Activated CD4-positive, alpha-beta T cell treated with anti-CD3 and anti-CD28 coated beads, Interleukin-2, amount 10 ng/mL, durations not matched to agents 7 days and 5 days (primary cell): Measurements from ENCODE around the gene CACNA1A. TPM values are rescaled to one million over a fixed set of nuclear protein-coding genes. Genes with fewer than 3 reads are reported as not detected.

ENCODE experiments used
- CTCF ChIA-PET: fragments of 350-600 bp; sonication (Branson Sonifier 250); formaldehyde crosslinking; loops from one replicate; lab custom pipeline; 2021; ENCODE audit warnings: antibody characterized with exemption; lab: Charles Lee
- POLR2A ChIA-PET: fragments of 350-600 bp; sonication (Branson Sonifier 250); formaldehyde crosslinking; loops from one replicate; lab custom pipeline; 2021; ENCODE audit warnings: antibody characterized with exemption; lab: Charles Lee
- DNase-seq: peaks from one replicate; pipeline ENCODE4 v3.0.0-alpha.2; 2020
- H3K27ac Mint-ChIP-seq: one replicate; pipeline ENCODE4 v1.8.0; 2021; ENCODE audit warnings: mild to moderate bottlenecking, moderate library complexity, mixed read lengths
- H3K27me3 Mint-ChIP-seq: one replicate; pipeline ENCODE4 v1.8.0; 2021; ENCODE audit warnings: mixed read lengths
- H3K36me3 Mint-ChIP-seq: one replicate; pipeline ENCODE4 v1.8.0; 2021; ENCODE audit warnings: low read depth, mixed read lengths
- H3K4me1 Mint-ChIP-seq: one replicate; pipeline ENCODE4 v1.8.0; 2021; ENCODE audit warnings: mixed read lengths
- H3K4me3 Mint-ChIP-seq: one replicate; pipeline ENCODE4 v1.8.0; 2021; ENCODE audit warnings: mild to moderate bottlenecking, moderate library complexity, mixed read lengths
- H3K9me3 Mint-ChIP-seq: one replicate; pipeline ENCODE4 v1.8.0; 2021; ENCODE audit warnings: mixed read lengths
- total RNA-seq, 2 experiments: library from RNA; stranded (reverse); gene quantifications; one replicate each; pipeline ENCODE4 v1.2.3, GENCODE V29; 2021

Gene CACNA1A
- total RNA-seq, 2 experiments from 2014 or later, result 0.82 to 1.3 TPM

DNA sequence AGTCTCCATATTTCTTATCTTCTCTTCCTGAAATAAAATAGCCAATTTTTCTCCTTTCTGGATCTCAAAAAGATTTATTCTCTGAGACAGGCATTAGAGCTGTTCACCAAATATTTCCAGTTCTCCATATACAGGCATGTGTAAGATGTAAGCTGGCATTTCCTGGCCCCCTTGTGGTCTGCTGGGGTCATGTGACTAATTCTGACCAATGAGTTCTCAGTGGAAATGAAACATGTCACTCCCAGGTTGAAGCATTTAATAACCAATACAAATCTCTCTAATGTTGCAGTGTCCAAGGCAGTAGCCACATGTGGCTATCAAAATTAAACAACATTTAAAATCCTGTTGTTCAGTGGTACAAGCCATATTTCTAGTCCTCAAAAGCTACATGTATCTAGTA, 14.8 kb upstream of the CACNA1A start:
- no peak for DNase-seq
- Mint-ChIP-seq H3K9me3 (peaks cover 31% of the 10 kb centered on the region), H3K27me3 (peaks cover 7% of the 10 kb centered on the region), H3K4me1 (no peaks in the 10 kb centered on the region), H3K36me3 (no peaks in the 10 kb centered on the region), H3K27ac (no peak overlapping the region), H3K4me3 (no peak overlapping the region)
- POLR2A ChIA-PET, result no interaction called here
- CTCF ChIA-PET, result no interaction called here

DNA sequence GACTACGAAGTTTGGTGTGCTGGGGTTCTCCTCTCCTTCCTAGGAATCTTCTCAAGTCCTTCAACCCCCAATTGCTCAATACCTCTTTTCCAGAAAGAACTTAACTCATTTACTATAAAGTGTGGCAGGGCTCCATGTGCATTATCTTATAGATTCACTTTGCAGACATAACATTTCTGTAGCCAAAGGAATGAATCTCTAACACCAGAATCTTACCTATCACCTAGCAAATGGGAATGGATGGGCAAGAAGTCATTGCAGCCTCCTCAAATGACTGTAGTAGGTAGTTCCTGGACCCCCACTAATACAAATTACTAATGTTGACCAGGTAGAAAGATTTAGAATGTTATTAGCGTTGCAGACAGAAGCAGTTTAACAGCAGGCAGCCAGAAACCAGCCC, 5.7 kb upstream of the CACNA1A start:
- H3K4me3 Mint-ChIP-seq, result no peak overlapping the region
- no peak overlapping the region for H3K27ac Mint-ChIP-seq
- ChIA-PET POLR2A (no interaction called here), CTCF (no interaction called here)
- H3K9me3 Mint-ChIP-seq, result no peaks in the 10 kb centered on the region
- DNase-seq, result no peak
- H3K4me1 Mint-ChIP-seq, result no peaks in the 10 kb centered on the region
- H3K36me3 Mint-ChIP-seq, result no peaks in the 10 kb centered on the region
- peaks cover 27% of the 10 kb centered on the region for H3K27me3 Mint-ChIP-seq

- Mint-ChIP-seq H3K36me3 (no peaks in the 10 kb centered on the region), H3K4me1 (no peaks in the 10 kb centered on the region), H3K27ac (no peak overlapping the region), H3K9me3 (no peaks in the 10 kb centered on the region), H3K27me3 (peaks cover 55% of the 10 kb centered on the region), H3K4me3 (no peak overlapping the region)
- DNase-seq, result no peak
- POLR2A ChIA-PET, result no interaction called here
- CTCF ChIA-PET, result interaction anchor here (0.7 kb wide), 1 partner anchor 253 kb away, joined by 4 read pairs; no protein-coding TSS in a partner anchor
Measured at GRCh38 chr19:13507053-13507611, 853 bp upstream of the CACNA1A start.

- H3K4me1 Mint-ChIP-seq, result no peaks in the 10 kb centered on the region
- no peak overlapping the region for H3K27ac Mint-ChIP-seq
- H3K9me3 Mint-ChIP-seq, result no peaks in the 10 kb centered on the region
- H3K27me3 Mint-ChIP-seq, result peaks cover 55% of the 10 kb centered on the region
- no peaks in the 10 kb centered on the region for H3K36me3 Mint-ChIP-seq
- CTCF ChIA-PET, result interaction anchor here (0.6 kb wide), 1 partner anchor 1442 kb away, joined by 4 read pairs; no protein-coding TSS in a partner anchor
- POLR2A ChIA-PET, result no interaction called here
- no peak for DNase-seq
- H3K4me3 Mint-ChIP-seq, result no peak overlapping the region
Measured at GRCh38 chr19:13505761-13506470, 363 bp downstream of the CACNA1A start.

DNA sequence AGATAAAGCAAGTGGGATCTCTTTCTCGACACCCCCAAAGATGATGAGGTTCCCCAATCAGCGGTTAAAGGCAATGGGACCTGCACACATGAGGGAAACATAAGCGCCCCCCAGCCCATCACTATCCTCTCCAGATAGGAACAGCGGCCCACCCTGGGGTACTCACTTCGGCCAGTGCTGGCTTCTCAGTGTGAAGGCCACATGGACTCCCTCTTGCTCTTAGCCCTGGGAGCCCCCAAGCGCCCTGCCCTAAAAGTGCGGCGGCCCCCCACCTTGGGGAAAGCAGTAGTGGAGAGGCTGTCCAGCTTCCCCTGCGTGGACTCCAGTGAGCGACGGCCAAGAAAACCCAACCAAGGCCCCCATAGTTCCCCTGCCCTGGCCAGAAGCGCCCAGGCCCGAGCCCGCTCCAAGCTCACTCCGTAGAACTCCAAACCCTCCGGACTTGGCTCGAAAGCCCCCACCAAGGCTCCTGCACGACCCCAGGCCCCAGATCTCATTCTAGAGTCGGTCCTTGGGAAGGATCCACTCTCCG, 1.0 kb downstream of the CACNA1A start:
- no peaks in the 10 kb centered on the region for H3K9me3 Mint-ChIP-seq
- H3K4me3 Mint-ChIP-seq, result no peak overlapping the region
- H3K27me3 Mint-ChIP-seq, result peaks cover 55% of the 10 kb centered on the region

DNA sequence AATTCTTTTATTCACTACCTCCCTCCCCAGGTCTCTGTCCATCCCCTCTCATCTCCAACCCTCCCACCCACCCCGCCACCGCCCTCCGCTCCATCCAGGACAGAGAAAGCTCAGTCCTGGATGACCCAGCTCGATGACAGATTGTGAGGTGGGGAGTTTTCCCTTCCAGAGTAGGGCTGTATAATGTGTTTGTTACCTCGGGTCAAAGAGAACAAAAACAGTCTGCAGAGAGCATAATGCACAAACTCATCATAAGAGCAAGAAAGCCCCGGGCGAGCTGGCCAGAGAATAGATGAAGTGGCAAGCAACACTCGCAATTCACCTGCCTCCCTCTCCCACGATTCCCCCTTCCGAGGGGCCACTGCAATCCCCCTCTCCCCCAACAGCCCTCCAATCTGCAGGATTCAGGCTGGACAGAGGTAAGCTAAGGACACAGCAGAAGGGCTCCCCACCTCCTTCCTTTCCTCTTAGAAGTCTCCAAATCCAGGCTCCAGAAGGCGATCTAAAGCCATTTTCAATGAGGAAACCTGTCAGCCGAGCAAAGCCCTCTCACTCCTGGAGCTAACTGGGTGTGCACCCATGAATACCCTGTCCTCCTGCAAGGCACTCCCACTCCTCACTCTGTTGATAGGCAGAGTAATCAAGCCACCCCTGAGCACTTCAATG, 2.6 kb downstream of the CACNA1A start:
- Mint-ChIP-seq H3K27ac (peak overlapping the region; percentile 54), H3K4me3 (no peak overlapping the region), H3K4me1 (no peaks in the 10 kb centered on the region), H3K9me3 (no peaks in the 10 kb centered on the region), H3K27me3 (peaks cover 44% of the 10 kb centered on the region), H3K36me3 (no peaks in the 10 kb centered on the region)
- CTCF ChIA-PET, result no interaction called here
- DNase-seq, result no peak
- POLR2A ChIA-PET, result no interaction called here

More for the DNA sequence above, 1.0 kb downstream of the CACNA1A start:
- Mint-ChIP-seq H3K4me1 (no peaks in the 10 kb centered on the region), H3K36me3 (no peaks in the 10 kb centered on the region), H3K27ac (no peak overlapping the region)
- DNase-seq, result no peak
- CTCF ChIA-PET, result no interaction called here
- POLR2A ChIA-PET, result no interaction called here

- H3K27ac Mint-ChIP-seq, result no peak overlapping the region
- H3K4me3 Mint-ChIP-seq, result no peak overlapping the region
- H3K27me3 Mint-ChIP-seq, result peaks cover 31% of the 10 kb centered on the region
- no peak for DNase-seq
- no peaks in the 10 kb centered on the region for H3K4me1 Mint-ChIP-seq
- no peaks in the 10 kb centered on the region for H3K9me3 Mint-ChIP-seq
- CTCF ChIA-PET, result no interaction called here
- no peaks in the 10 kb centered on the region for H3K36me3 Mint-ChIP-seq
- POLR2A ChIA-PET, result no interaction called here
Measured at GRCh38 chr19:13502231-13502630, 4.0 kb downstream of the CACNA1A start.

- peaks cover 19% of the 10 kb centered on the region for H3K27me3 Mint-ChIP-seq
- no peaks in the 10 kb centered on the region for H3K9me3 Mint-ChIP-seq
- no peak overlapping the region for H3K27ac Mint-ChIP-seq
- H3K36me3 Mint-ChIP-seq, result no peaks in the 10 kb centered on the region
- no peak for DNase-seq
- ChIA-PET POLR2A (no interaction called here), CTCF (no interaction called here)
- H3K4me3 Mint-ChIP-seq, result no peak overlapping the region
- no peaks in the 10 kb centered on the region for H3K4me1 Mint-ChIP-seq
Measured at GRCh38 chr19:13499692-13500091, 6.6 kb downstream of the CACNA1A start.

- no peaks in the 10 kb centered on the region for H3K4me1 Mint-ChIP-seq
- H3K36me3 Mint-ChIP-seq, result no peaks in the 10 kb centered on the region
- no peak for DNase-seq
- H3K27ac Mint-ChIP-seq, result no peak overlapping the region
- no peaks in the 10 kb centered on the region for H3K27me3 Mint-ChIP-seq
- ChIA-PET CTCF (no interaction called here), POLR2A (no interaction called here)
- no peaks in the 10 kb centered on the region for H3K9me3 Mint-ChIP-seq
- H3K4me3 Mint-ChIP-seq, result no peak overlapping the region
Measured at GRCh38 chr19:13493516-13494310, 12.6 kb downstream of the CACNA1A start.

- no peaks in the 10 kb centered on the region for H3K27me3 Mint-ChIP-seq
- DNase-seq, result no peak
- no peaks in the 10 kb centered on the region for H3K4me1 Mint-ChIP-seq
- no peak overlapping the region for H3K27ac Mint-ChIP-seq
- ChIA-PET POLR2A (no interaction called here), CTCF (no interaction called here)
- H3K9me3 Mint-ChIP-seq, result no peaks in the 10 kb centered on the region
- no peak overlapping the region for H3K4me3 Mint-ChIP-seq
- H3K36me3 Mint-ChIP-seq, result no peaks in the 10 kb centered on the region
Measured at GRCh38 chr19:13492128-13492527, 14.2 kb downstream of the CACNA1A start.

- no peaks in the 10 kb centered on the region for H3K27me3 Mint-ChIP-seq
- DNase-seq, result no peak
- H3K9me3 Mint-ChIP-seq, result peaks cover 4% of the 10 kb centered on the region
- no peaks in the 10 kb centered on the region for H3K4me1 Mint-ChIP-seq
- POLR2A ChIA-PET, result no interaction called here
- CTCF ChIA-PET, result no interaction called here
- no peaks in the 10 kb centered on the region for H3K36me3 Mint-ChIP-seq
- no peak overlapping the region for H3K4me3 Mint-ChIP-seq
- H3K27ac Mint-ChIP-seq, result no peak overlapping the region
Measured at GRCh38 chr19:13487985-13488384, 18.3 kb downstream of the CACNA1A start.

DNA sequence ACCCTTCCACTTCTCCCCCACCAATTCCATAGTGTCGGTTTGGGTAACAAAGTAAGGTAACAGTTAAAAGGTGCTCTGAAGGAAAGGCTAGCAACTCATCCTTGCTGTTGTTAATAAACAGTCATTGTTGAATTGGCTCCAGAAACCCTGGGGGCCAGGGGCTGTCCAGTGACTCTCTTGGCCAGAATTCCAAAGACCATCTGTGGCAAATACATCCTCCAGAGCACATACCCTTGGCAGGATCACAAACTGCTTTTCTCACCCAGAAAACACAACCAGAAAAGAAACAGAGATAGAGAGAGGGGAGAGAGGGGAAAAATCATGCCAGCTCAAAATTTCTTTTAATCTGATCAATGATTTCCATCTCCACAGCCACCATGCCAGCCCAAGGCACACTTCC, 22.1 kb downstream of the CACNA1A start:
- H3K9me3 Mint-ChIP-seq, result peaks cover 6% of the 10 kb centered on the region
- CTCF ChIA-PET, result interaction anchor here (0.6 kb wide), 1 partner anchor 79 kb away, joined by 3 read pairs; no protein-coding TSS in a partner anchor
- DNase-seq, result no peak
- POLR2A ChIA-PET, result no interaction called here
- no peak overlapping the region for H3K27ac Mint-ChIP-seq
- H3K4me1 Mint-ChIP-seq, result no peaks in the 10 kb centered on the region
- no peaks in the 10 kb centered on the region for H3K36me3 Mint-ChIP-seq
- no peak overlapping the region for H3K4me3 Mint-ChIP-seq
- no peaks in the 10 kb centered on the region for H3K27me3 Mint-ChIP-seq
